ENCODE measurements around the gene NAGLU.

DNA sequence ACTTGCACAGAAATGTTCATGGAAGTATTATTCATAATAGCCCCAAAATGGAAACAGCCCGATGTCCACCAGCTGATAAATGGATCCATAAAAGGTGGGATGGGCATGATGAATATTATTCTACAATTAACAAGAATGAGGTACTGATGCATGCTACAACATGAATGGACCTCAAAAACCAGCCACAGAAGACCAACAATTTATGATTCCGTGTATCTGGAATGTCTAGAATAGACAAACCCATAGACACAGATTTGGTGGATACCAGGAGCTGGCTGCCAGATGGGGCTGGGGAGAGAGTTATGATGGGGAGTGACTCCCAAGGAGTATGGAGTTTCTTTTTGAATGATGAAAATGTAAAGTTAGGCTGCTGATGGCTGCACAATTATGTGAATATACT is 10.8 kb upstream of the NAGLU start:
- TF ChIP-seq, protein P1, sequence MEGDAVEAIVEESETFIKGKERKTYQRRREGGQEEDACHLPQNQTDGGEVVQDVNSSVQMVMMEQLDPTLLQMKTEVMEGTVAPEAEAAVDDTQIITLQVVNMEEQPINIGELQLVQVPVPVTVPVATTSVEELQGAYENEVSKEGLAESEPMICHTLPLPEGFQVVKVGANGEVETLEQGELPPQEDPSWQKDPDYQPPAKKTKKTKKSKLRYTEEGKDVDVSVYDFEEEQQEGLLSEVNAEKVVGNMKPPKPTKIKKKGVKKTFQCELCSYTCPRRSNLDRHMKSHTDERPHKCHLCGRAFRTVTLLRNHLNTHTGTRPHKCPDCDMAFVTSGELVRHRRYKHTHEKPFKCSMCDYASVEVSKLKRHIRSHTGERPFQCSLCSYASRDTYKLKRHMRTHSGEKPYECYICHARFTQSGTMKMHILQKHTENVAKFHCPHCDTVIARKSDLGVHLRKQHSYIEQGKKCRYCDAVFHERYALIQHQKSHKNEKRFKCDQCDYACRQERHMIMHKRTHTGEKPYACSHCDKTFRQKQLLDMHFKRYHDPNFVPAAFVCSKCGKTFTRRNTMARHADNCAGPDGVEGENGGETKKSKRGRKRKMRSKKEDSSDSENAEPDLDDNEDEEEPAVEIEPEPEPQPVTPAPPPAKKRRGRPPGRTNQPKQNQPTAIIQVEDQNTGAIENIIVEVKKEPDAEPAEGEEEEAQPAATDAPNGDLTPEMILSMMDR (IDR thresholded peaks at IDR 0.05) = no peak
- no peak for TF ChIP-seq POLR2AphosphoS5 (IDR thresholded peaks at IDR 0.05)
